ENCODE measurements around the gene ZFP64. TPM values are rescaled to one million over a fixed set of nuclear protein-coding genes. Genes with fewer than 3 reads are reported as not detected.

The ZFP64 gene
- total RNA-seq, 2 experiments from 2014 or later = 10.0 to 16.7 TPM

DNA sequence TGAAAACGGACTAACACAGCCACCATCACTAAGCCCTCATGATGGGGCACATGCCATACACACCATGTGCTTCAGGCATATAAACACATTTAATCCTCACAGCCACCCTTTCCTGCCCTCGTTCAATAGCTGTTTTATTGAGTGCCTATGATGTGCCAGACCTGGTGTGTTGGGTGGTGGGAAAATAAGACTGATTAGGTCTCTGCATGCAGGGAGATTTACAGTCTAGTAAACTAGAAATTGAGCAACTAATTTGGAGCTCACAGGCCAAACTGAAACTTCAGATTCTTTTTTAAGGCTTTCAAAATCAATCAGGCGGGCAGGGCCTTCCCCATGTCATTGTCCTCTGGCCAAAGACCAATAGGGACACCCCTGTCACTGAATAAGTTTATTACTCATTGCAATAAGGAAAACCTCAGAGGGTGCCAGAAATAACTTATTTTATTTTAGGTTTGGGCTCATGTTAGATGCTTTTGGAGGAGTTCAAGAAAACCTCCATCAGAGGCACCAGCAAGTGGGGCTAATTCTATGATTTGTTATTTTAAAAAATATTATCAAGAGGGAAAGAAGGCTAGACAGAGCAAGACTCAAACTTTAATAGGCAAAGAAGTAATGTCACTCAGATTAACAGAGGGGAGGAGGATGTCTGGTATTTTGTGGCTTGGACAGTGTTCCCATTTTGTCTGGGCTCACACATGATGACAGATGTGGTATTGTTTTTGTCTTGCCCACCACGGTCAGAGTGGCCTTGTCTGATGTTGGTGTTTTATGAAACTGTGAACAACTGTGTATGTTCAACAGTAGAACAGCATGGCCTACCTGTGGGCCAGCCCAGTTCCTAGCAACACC is 12.0 kb downstream of the ZFP64 start:
- H2AFZ ChIP-seq (ENCODE audit: low read length) = no peak overlapping the region
- BruUV-seq (replicated peaks) = no TSS peak

DNA sequence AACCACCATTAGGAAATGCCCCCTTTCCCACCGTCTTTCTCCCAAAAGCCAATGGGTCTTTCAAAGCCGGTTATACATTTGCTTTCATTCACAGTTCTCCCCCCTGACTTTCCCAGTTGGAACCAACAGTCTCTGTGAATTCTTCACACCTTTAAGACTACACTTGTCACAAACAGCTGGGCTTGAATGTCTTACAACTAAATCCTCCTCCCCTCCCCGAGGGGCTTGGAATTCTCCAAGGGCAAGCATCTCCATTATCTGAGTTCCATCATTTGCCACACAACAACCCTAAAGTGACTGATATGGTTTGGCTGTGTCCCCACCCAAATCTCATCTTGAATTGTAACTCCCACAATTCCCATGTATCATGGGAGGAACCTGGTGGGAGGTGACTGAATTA is 12.9 kb downstream of the ZFP64 start:
- no peaks in the 10 kb centered on the region for H4K20me1 ChIP-seq (ENCODE audit: insufficient read depth, low read length)
- TF ChIP-seq, protein P1, sequence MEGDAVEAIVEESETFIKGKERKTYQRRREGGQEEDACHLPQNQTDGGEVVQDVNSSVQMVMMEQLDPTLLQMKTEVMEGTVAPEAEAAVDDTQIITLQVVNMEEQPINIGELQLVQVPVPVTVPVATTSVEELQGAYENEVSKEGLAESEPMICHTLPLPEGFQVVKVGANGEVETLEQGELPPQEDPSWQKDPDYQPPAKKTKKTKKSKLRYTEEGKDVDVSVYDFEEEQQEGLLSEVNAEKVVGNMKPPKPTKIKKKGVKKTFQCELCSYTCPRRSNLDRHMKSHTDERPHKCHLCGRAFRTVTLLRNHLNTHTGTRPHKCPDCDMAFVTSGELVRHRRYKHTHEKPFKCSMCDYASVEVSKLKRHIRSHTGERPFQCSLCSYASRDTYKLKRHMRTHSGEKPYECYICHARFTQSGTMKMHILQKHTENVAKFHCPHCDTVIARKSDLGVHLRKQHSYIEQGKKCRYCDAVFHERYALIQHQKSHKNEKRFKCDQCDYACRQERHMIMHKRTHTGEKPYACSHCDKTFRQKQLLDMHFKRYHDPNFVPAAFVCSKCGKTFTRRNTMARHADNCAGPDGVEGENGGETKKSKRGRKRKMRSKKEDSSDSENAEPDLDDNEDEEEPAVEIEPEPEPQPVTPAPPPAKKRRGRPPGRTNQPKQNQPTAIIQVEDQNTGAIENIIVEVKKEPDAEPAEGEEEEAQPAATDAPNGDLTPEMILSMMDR (conservative IDR thresholded peaks at IDR 0.05; ENCODE audit: low read length) = no peak
- TF ChIP-seq EZH2phosphoT487 (IDR thresholded peaks at IDR 0.05; ENCODE audit: borderline replicate concordance, low read depth, low read length) = no peak
- CTCF ChIA-PET (ENCODE audit: unreplicated experiment) = no interaction called here
- DNase-seq (ENCODE audit: low spot score) = no peak
- no peak overlapping the region for H3K4me3 ChIP-seq (ENCODE audit: low read depth, low read length, poor library complexity, severe bottlenecking)
- H3K36me3 ChIP-seq (ENCODE audit: insufficient read depth, low read length) = peaks cover 44% of the 10 kb centered on the region
- intact Hi-C loops (cut with micrococcal nuclease; ENCODE audit: unreplicated experiment) = no loop called here
- POLR2A ChIA-PET = no interaction called here
- no peaks in the 10 kb centered on the region for H3K79me2 ChIP-seq (ENCODE audit: insufficient read depth, low read depth, low read length)
- no peak overlapping the region for H3K4me2 ChIP-seq (ENCODE audit: low read length)
- H3K4me1 ChIP-seq (ENCODE audit: insufficient read depth, low read length, poor library complexity, severe bottlenecking) = peaks cover 9% of the 10 kb centered on the region
- H2AFZ ChIP-seq (ENCODE audit: low read length) = no peak overlapping the region
- H3K27ac ChIP-seq (ENCODE audit: low read depth, low read length, poor library complexity, severe bottlenecking) = no peak overlapping the region
- H3K9me2 ChIP-seq (ENCODE audit: insufficient read depth, low read length) = no peaks in the 10 kb centered on the region
- no peaks in the 10 kb centered on the region for H3K9me3 ChIP-seq (ENCODE audit: low read length)
- BruUV-seq (replicated peaks) = no TSS peak

More for the DNA sequence above, 12.0 kb downstream of the ZFP64 start:
- Histone ChIP-seq H4K20me1 (ENCODE audit: insufficient read depth, low read length) (no peaks in the 10 kb centered on the region), H3K36me3 (ENCODE audit: insufficient read depth, low read length) (peaks cover 51% of the 10 kb centered on the region), H3K4me2 (ENCODE audit: low read length) (no peak overlapping the region), H3K4me1 (ENCODE audit: insufficient read depth, low read length, poor library complexity, severe bottlenecking) (peaks cover 9% of the 10 kb centered on the region), H3K9me3 (ENCODE audit: low read length) (no peaks in the 10 kb centered on the region), H3K79me2 (ENCODE audit: insufficient read depth, low read depth, low read length) (no peaks in the 10 kb centered on the region), H3K9me2 (ENCODE audit: insufficient read depth, low read length) (no peaks in the 10 kb centered on the region), H3K27ac (ENCODE audit: low read depth, low read length, poor library complexity, severe bottlenecking) (no peak overlapping the region), H3K4me3 (ENCODE audit: low read depth, low read length, poor library complexity, severe bottlenecking) (no peak overlapping the region)
- intact Hi-C loops (cut with micrococcal nuclease; ENCODE audit: unreplicated experiment) = no loop called here
- DNase-seq (ENCODE audit: low spot score) = no peak
- TF ChIP-seq, protein P1 (conservative IDR thresholded peaks at IDR 0.05; ENCODE audit: low read length) = no peak
- no peak for TF ChIP-seq EZH2phosphoT487 (IDR thresholded peaks at IDR 0.05; ENCODE audit: borderline replicate concordance, low read depth, low read length)
- ChIA-PET POLR2A (interaction anchor here (0.6 kb wide), 1 partner anchor 1125 kb away, joined by 3 read pairs; no protein-coding TSS in a partner anchor), CTCF (ENCODE audit: unreplicated experiment) (no interaction called here)

DNA sequence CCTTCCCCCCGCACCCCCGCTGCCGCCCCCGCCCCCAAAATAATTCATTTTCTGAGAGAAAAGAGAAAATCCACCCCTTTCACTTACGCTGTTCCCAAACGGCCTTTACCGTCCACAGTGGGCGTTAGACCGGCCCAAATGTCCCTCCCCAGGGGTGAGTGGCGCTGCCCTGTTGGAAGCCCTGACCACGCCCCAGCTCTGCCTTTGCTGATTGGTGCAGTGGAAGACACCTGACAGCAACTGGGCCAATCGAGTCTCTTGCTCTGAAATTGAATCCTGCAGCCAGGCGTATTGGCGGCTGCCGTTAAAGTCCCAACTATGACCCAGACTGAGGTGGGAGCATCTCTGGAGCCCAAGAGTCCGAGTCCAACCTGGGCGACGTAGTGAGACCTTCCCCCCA is 15.7 kb downstream of the ZFP64 start:
- no peaks in the 10 kb centered on the region for H3K9me2 ChIP-seq (ENCODE audit: insufficient read depth, low read length)
- CTCF ChIA-PET (ENCODE audit: unreplicated experiment) = no interaction called here
- no TSS peak for BruUV-seq (replicated peaks)
- POLR2A ChIA-PET = no interaction called here
- H3K79me2 ChIP-seq (ENCODE audit: insufficient read depth, low read depth, low read length) = no peaks in the 10 kb centered on the region
- H3K4me2 ChIP-seq (ENCODE audit: low read length) = no peak overlapping the region
- no peak for DNase-seq (ENCODE audit: low spot score)
- no peaks in the 10 kb centered on the region for H3K9me3 ChIP-seq (ENCODE audit: low read length)
- no peak overlapping the region for H3K27ac ChIP-seq (ENCODE audit: low read depth, low read length, poor library complexity, severe bottlenecking)
- no peak overlapping the region for H3K4me3 ChIP-seq (ENCODE audit: low read depth, low read length, poor library complexity, severe bottlenecking)
- TF ChIP-seq EZH2phosphoT487 (IDR thresholded peaks at IDR 0.05; ENCODE audit: borderline replicate concordance, low read depth, low read length) = no peak
- TF ChIP-seq, protein P1 (conservative IDR thresholded peaks at IDR 0.05; ENCODE audit: low read length) = no peak
- H3K4me1 ChIP-seq (ENCODE audit: insufficient read depth, low read length, poor library complexity, severe bottlenecking) = peaks cover 19% of the 10 kb centered on the region
- H3K36me3 ChIP-seq (ENCODE audit: insufficient read depth, low read length) = peaks cover 32% of the 10 kb centered on the region
- H4K20me1 ChIP-seq (ENCODE audit: insufficient read depth, low read length) = no peaks in the 10 kb centered on the region
- H2AFZ ChIP-seq (ENCODE audit: low read length) = no peak overlapping the region
- intact Hi-C loops (cut with micrococcal nuclease; ENCODE audit: unreplicated experiment) = no loop called here

Data from OCI-LY7 (cell line).